Calu3 (cell line): ENCODE results near the gene ASB1. TPM values are rescaled to one million over a fixed set of nuclear protein-coding genes. Genes with fewer than 3 reads are reported as not detected.

Source experiments
- BruUV-seq: library from RNA; stranded (reverse); fragments of 400-500 nt; replicated peaks from 2 replicates; lab custom pipeline; 2021; lab: Mats Ljungman, UMichigan
- CTCF ChIA-PET: fragments of 300-600 bp; sonication (Branson Sonifier 250); formaldehyde crosslinking; loops from one replicate; lab custom pipeline; 2022; ENCODE audit warnings: antibody characterized with exemption; lab: Charles Lee
- DNase-seq: peaks from one replicate; pipeline ENCODE4 v3.0.0; 2022
- H3K27ac Mint-ChIP-seq: one replicate; pipeline ENCODE4 v1.8.0; 2022; ENCODE audit warnings: mixed read lengths; ENCODE audit not compliant: unreplicated experiment
- H3K27me3 Mint-ChIP-seq: one replicate; pipeline ENCODE4 v1.8.0; 2022; ENCODE audit warnings: mixed read lengths; ENCODE audit not compliant: unreplicated experiment
- H3K36me3 Mint-ChIP-seq: one replicate; pipeline ENCODE4 v1.8.0; 2022; ENCODE audit warnings: mild to moderate bottlenecking, moderate library complexity, mixed read lengths; ENCODE audit not compliant: insufficient read depth, unreplicated experiment
- H3K4me1 Mint-ChIP-seq: one replicate; pipeline ENCODE4 v1.8.0; 2022; ENCODE audit warnings: mild to moderate bottlenecking, low read depth, mixed read lengths; ENCODE audit not compliant: unreplicated experiment
- H3K4me3 Mint-ChIP-seq: one replicate; pipeline ENCODE4 v1.8.0; 2022; ENCODE audit warnings: mild to moderate bottlenecking, low read depth, moderate library complexity, mixed read lengths; ENCODE audit not compliant: unreplicated experiment
- H3K9me3 Mint-ChIP-seq: one replicate; pipeline ENCODE4 v1.8.0; 2022; ENCODE audit warnings: low read depth, mixed read lengths; ENCODE audit not compliant: unreplicated experiment
- CTCF ChIP-seq: fragments of 200-600 bp; IDR thresholded peaks from one replicate; pipeline ENCODE4 v1.8.0; 2022; ENCODE audit warnings: antibody characterized with exemption; ENCODE audit not compliant: unreplicated experiment
- intact Hi-C: fragments of 100-400 bp; cut with micrococcal nuclease; formaldehyde crosslinking; loops from one replicate; pipeline ENCODE4 v1.10.0; 2022; ENCODE audit not compliant: unreplicated experiment
- total RNA-seq: library from RNA; stranded (reverse); gene quantifications from 2 replicates; pipeline ENCODE4 v1.2.3, GENCODE V29; 2022

The ASB1 gene
- total RNA-seq, 1 experiment from 2014 or later, result 71.6 TPM

GRCh38 chr2:238488347-238488826, 61.7 kb downstream of the ASB1 start:
- Mint-ChIP-seq H3K9me3 (no peaks in the 10 kb centered on the region), H3K27ac (no peak overlapping the region), H3K4me3 (no peak overlapping the region), H3K27me3 (no peaks in the 10 kb centered on the region), H3K4me1 (no peaks in the 10 kb centered on the region), H3K36me3 (no peaks in the 10 kb centered on the region)
- BruUV-seq, result no TSS peak
- TF ChIP-seq CTCF, result no peak
- CTCF ChIA-PET, result no interaction called here
- intact Hi-C loops, result no loop called here
- DNase-seq, result no peak

- CTCF ChIA-PET, result no interaction called here
- no peak for TF ChIP-seq CTCF
- Mint-ChIP-seq H3K9me3 (no peaks in the 10 kb centered on the region), H3K27ac (no peak overlapping the region), H3K4me3 (no peak overlapping the region), H3K36me3 (no peaks in the 10 kb centered on the region), H3K4me1 (no peaks in the 10 kb centered on the region), H3K27me3 (no peaks in the 10 kb centered on the region)
- no peak for DNase-seq
- intact Hi-C loops, result no loop called here
- no TSS peak for BruUV-seq
These were observed 62.7 kb downstream of the ASB1 start for GRCh38 chr2:238489431-238489830.

GRCh38 chr2:238489896-238490295, 63.2 kb downstream of the ASB1 start:
- no peaks in the 10 kb centered on the region for H3K36me3 Mint-ChIP-seq
- no peak overlapping the region for H3K4me3 Mint-ChIP-seq
- H3K9me3 Mint-ChIP-seq, result no peaks in the 10 kb centered on the region
- no TSS peak for BruUV-seq
- DNase-seq, result no peak
- no peak for TF ChIP-seq CTCF
- no peaks in the 10 kb centered on the region for H3K27me3 Mint-ChIP-seq
- CTCF ChIA-PET, result no interaction called here
- no peak overlapping the region for H3K27ac Mint-ChIP-seq
- no peaks in the 10 kb centered on the region for H3K4me1 Mint-ChIP-seq
- intact Hi-C loops, result no loop called here

- no peak overlapping the region for H3K4me3 Mint-ChIP-seq
- CTCF ChIA-PET, result no interaction called here
- intact Hi-C loops, result no loop called here
- DNase-seq, result no peak
- no peaks in the 10 kb centered on the region for H3K9me3 Mint-ChIP-seq
- H3K27me3 Mint-ChIP-seq, result no peaks in the 10 kb centered on the region
- H3K27ac Mint-ChIP-seq, result no peak overlapping the region
- no TSS peak for BruUV-seq
- TF ChIP-seq CTCF, result no peak
- H3K4me1 Mint-ChIP-seq, result no peaks in the 10 kb centered on the region
- H3K36me3 Mint-ChIP-seq, result no peaks in the 10 kb centered on the region
These were observed 66.1 kb downstream of the ASB1 start for GRCh38 chr2:238492840-238493239.
